Activated T-helper 1 cell treated with anti-CD3 and anti-CD28 coated beads, Interleukin-2, amount 50 U/mL, for 16 hours (primary cell): ENCODE results near the gene SERPING1.

ENCODE experiments used
- DNase-seq, 2 donors: peaks; one replicate each; pipeline ENCODE4 v3.0.0-alpha.2; 2020; ENCODE audit warnings: low read depth in 1 of 2, low spot score in 1 of 2

The SERPING1 gene

DNA sequence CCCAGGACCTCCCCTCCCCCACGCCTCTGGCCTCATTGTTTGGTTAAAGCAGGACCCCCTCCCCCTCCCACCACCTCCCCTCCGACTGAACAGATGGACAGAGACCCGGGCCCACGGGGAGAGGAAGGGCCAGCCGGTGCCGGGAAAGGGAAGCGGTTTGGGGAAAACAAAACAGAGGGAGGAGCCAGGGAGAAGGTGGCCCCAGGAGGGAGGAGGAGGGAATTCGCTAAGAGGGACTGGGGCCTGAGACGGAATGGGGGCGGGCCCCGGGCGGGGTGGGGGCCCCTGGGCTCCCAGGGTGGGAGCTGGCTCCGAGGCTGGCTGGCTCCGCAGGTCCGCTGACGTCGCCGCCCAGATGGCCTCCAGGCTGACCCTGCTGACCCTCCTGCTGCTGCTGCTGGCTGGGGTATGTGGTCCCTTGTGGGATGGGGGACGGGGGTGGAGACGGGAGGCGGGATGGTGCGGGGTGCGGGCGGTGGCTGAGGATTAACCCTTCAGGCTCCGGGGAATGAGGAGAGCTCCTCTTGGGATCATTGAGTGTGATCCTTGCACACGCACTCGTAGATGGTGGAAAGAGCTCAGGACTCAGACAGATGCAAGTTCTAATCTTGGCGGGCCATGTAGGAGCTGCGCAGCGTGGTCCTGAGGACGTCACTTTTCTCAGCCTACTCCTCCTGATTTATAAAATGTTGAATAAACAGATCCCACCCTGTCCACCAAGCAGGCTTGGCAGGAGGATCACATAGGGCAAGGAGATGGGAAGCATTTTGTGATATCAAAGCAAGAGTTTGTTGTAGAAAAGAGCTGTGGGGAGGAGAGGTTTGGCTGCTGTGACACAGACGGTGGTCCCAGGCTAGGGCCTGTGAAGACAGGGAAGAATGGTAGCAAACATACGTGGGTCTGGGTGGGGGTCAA is 688 bp downstream of the SERPING1 start:
- no peak for DNase-seq

DNA sequence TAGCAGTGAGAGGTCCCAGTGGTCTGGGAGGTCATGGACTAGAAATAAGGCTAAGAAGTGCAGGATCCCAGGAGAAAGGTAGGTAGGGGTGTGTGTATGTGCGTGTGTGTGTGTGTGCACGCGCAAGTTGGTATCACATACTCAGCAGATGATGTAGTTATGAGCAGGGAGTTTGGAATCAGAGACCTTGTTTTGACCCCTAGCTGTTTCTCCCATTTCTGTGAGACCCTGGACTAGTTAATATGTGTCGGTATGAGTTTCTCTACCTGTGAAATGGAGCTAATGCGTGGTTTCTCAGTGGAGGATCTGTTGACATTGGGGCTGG is 1.3 kb downstream of the SERPING1 start:
- no peak for DNase-seq

DNA sequence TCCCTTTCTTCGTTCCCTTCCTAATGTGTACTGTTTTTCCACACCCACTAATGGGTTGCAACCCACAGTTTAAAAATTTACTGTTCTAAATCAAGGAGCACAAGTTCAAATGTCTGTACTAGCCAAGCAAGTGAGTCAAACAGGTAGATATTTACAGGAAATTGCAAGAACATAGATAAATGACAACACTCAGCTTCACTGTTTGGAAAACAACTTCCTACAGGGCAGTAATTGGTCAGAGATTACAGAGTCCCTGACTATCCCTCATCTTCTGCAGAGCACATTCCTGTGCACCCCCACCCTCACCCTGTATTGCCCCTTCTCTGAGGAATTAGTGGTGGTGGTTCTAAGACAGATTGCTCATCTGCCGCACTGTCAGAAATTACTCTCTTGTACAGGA is 1.9 kb downstream of the SERPING1 start:
- no peak for DNase-seq

DNA sequence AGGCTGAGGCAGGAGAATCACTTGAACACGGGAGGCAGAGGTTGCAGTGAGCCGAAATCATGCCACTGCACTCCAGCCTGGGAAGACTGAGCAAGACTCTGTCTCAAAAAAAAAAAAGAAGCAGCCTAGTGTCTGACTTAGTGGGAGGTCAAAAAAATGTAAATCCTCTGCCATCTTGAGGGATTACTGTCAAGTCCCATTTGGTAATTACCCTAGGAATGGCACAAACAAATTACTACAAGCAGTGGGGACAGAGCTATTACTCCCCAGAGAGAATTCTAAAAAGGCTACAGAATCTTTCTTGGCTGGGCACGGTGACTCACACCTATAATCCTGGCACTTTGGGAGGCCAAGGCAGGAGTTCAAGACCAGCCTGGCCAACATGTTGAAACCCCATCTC is 3.8 kb downstream of the SERPING1 start:
- DNase-seq = no peak

DNA sequence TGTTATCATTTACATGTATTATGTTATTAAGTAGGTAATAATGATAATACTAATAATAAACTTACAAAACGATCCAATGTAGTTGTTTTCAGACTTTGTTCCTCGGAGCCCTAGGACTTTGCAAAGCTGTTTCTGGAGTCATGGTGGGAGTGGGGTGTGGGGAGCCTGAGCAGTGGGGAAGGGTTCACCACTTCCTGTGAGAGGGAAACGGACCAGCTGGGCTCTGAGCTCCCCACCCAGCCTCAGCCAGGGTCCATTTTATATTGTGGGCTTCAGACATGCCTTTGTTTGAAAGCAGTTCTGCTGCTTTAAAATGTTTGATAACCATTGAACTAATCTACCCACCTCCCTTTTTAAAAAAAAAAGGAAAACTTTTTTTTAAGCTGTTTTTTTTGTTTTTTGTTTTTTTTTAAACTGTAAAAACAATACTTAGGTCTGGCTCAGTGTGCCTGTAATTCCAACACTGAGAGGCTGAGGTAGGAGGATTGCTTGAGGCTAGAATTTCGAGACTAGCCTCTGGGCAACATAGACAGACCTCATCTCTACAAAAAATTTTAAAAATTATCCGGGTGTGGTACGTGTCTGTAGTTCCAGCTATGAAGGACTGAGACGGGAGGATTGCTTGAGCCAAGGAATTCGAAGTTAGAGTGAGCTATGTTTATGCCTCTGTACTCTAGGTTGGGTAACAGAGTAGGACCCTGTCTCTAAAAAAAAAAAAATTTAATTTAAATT is 7.0 kb downstream of the SERPING1 start:
- DNase-seq = no peak

DNA sequence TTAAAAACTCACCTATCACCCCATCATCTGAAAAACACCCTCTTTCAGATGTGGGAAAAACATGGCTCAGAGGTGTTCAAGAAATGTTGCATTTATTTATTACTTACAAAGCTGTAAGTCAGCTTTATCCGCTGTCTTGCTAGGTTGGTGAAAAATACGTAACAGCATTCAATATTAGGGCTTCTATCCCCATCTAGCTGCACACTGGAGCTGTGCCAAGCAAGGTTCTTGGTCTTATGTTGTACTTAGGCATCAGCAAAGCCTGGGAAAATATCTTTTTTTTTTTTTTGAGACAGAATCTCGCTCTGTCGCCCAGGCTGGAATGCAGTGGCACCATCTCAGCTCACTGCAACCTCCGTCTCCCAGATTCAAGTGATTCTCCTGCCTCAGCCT is 7.5 kb downstream of the SERPING1 start:
- DNase-seq = no peak

DNA sequence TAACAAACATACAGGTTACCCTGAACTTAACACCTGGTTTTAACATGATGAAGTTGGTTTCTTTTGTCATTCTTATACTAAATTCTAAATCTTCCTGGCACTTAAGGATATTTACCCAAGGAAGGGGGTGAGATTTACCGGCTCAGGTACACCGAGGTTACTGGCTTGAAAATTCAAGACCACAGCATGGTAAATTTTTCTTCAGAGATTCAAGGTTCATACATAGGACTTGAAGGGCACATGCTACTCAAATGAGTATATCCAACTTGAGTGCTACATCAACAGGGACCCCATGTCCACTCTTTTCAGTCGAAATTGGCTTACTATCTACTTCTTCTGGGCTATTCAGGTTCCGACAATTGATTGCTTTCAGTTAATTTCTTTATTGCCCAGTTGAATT is 12.7 kb downstream of the SERPING1 start:
- DNase-seq = no peak

DNA sequence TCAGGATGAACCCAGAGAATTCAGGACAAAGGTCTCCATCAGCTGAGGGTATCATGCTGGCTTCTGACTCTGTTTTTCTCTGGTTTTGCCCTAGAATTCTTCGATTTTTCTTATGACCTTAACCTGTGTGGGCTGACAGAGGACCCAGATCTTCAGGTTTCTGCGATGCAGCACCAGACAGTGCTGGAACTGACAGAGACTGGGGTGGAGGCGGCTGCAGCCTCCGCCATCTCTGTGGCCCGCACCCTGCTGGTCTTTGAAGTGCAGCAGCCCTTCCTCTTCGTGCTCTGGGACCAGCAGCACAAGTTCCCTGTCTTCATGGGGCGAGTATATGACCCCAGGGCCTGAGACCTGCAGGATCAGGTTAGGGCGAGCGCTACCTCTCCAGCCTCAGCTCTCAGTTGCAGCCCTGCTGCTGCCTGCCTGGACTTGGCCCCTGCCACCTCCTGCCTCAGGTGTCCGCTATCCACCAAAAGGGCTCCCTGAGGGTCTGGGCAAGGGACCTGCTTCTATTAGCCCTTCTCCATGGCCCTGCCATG is 16.8 kb downstream of the SERPING1 start:
- DNase-seq = no peak

DNA sequence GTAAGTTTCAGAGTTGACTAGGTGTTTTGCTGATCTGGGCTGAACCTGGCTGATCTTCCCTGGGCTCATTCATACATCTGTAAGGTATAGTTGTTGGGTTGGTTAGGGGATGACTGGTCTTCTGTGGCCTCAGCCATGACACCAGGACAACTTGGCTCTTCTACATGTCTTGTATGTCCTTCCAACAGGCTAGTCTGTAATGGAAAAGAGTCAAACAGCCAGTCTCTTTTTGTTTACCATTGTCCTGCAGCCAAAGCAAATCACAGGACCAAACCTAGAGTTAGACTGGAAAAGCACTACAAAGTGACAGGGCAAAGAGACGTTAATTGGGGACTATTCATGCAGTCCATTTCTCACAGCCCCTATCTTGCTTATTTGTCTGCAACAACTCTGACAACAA is 17.8 kb downstream of the SERPING1 start:
- no peak for DNase-seq

DNA sequence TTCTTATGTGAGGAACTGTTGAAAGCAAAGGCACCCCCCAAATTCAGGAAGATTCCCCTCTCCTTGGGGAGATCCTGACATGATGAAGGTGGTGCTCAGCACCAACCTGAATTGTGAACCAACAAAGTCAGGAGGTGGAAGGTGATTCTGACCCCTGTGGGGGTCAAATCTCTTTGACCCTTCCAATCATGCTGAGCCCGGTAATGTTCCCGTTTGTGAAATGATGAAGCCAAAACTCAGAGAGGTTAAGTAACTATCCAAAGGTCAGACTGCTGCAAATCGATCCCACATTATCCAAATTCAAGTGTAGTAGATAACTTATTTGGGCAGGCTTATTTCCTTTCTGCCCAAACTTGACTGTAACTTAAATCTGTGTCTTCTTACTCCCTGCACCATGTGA is 19.1 kb downstream of the SERPING1 start:
- DNase-seq = no peak

DNA sequence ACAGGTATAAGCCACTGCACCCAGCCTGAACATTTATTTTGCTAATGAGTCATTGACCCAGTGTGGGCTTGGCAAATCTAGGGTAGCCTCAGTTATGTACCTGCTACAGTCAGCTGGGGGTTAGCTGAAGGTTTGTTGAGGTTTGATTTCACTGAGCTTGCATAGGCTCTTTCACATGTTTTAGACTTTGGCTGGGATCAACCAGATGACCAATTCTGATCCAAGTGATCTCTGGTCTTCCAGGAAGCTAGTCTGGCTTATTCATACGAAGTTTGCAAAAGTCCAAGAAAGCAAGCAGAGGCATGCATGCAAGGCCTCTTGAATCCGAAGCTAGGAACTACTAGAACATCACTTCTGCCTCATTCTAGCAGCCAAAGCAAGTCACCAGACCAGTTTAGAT is 21.0 kb downstream of the SERPING1 start:
- DNase-seq = no peak

DNA sequence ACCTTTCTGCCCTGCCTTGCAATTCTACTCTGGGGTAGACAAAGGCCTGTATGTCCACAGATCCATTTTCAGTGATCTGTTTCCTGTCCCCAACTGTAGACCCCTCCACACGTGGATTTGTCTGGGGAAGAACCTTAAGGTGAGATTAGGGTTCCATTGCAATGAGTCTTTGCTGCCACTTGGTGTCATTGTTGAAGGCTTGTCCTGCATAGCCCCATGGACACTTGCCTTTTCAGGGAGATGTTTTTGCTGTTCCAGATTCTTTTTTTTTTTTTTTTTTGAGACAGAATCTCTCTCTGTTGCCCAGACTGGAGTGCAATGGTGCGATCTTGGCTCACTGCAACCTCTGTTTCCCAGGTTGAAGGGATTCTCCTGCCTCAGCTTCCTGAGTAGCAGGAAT is 21.8 kb downstream of the SERPING1 start:
- no peak for DNase-seq

DNA sequence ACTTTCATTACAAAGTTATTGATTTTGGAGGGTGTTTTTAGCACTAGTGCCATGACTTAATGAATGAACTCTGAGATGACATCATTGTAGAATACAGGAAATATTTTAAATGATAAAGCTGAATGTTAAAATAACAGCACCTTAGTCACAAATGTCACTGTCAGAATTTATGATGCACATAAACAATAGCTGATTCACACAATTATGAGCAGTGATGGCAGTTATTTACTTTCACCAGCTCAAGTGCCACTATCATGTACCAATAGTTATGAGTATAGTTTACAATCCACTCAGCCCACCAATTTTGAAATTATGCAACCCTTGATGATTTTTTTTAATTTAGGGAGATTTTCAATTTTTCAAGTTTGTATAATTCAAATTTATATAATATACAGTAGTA is 23.0 kb downstream of the SERPING1 start:
- no peak for DNase-seq

DNA sequence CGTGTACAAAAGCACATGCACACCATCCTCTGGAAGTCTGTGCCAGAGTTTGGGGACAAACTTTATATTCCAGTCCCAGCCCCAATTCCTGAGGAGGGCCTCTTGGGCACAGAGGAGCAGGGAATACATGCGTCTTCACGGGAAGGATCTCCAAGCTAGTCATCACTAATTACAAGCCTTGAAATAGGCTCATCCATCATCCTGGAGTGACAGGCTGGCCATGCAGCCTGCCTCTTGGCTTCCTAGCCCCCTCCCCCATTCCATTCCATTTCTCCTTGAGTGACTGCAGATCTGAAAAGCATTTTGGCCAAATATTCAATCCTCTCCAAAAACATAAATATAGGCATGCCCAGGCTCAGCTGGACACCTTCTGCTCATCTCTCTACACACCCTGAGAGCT is 24.8 kb downstream of the SERPING1 start:
- no peak for DNase-seq

DNA sequence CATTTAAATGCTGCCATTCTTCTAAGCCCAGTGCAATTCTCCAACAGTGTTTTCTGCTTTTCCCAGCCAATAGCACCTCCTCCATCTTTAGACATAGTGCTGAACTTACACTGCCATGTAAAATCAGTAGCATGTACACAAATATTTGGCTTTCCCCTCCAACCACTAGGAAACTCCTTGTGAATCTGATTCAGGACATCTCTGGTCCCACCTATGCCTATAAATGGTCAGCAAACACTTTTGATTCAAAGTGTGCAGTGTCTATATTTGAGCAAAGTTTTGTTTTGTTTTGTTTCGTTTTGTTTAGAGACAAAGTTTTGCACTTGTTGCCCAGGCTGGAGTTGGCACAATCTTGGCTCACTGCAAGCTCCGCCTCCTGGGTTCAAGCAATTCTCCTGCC is 27.4 kb downstream of the SERPING1 start:
- DNase-seq = no peak

DNA sequence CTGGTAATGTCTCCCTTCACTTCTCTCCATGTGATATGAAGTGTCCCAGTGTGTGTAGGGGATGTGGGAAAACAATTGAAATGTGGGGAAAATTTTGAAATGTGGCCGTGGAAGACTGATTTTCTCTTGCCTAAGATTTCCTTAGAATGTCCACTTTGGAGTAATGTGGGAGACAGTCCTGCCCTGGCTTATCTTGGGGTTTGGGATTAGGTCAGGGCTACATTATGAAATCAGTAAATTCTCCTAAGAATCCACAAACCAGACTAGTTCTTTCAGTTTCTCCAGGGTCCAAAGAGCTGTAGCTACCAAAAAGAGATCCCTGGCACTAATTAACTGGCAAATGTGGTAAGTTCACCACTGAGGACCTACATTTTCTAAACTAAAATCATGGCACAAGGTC is 29.4 kb downstream of the SERPING1 start:
- no peak for DNase-seq

DNA sequence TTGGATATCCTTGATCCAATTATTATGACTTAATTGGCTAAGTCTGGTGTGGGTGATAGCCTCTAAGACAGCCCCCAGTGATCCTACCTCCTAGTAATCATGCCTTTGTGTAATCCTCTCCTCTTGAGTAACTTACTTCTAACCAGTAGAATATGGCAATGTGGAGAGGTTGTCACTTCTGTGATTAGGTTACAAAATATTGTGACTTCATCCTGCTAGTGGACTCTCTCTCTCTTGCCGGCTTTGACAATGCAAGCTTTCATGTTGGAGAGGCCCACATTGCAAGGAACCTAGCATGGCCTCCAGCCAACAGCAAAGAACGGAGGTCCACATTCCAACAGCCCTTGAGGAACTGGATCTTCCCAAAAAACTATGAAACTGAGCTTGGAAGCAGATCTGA is 32.7 kb downstream of the SERPING1 start:
- no peak for DNase-seq

DNA sequence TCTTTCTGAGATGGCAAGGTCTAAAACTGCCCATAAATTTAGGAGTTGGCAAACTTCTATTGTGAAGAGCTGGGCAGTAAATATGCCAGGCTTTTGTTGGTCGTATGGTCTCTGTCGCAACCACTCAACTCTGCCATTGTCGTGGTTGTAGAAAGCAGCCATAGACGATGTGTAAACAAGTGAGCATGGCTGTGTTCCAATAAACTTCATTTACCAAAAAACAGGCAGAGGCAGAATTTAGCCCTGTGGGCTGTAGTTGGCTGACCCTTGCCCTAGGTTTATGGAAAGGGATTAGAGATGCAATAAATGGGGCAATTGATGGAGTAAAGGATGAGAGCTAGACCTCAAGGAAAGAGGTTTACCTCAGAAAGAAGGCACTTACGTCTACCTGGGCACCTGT is 34.6 kb downstream of the SERPING1 start:
- DNase-seq = no peak

DNA sequence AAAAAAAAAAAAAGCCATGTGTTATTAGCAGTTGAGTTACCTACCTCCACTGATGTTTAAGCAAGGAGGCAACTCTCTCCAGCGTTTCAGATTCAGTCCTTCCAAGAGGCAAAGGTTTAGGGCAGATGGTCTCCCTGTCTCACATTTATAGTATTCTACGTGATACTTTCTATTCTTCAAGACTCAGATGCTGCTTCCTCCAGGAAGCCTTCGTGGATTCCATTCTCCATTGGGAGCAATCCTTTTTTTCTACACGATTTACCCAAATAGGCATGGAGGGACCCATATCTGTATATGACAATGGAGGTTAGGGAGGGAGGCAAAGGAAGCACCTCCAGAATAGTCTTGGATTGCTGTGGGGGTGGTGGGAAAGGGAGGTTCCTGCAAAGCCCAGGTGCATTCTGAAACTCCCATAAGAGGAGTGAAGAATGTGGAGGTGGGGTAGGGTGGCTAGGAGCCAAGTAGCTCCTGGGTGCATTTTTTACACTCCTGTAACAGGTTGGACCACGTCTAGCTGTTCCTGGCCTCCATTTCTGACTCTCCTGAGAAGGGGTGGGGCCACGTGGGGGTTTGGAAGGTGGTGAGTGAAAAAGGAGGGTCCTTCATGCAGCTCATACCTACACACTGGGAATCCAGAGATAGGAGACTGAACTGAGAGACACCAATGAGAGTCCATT is 36.0 kb downstream of the SERPING1 start:
- DNase-seq = no peak

DNA sequence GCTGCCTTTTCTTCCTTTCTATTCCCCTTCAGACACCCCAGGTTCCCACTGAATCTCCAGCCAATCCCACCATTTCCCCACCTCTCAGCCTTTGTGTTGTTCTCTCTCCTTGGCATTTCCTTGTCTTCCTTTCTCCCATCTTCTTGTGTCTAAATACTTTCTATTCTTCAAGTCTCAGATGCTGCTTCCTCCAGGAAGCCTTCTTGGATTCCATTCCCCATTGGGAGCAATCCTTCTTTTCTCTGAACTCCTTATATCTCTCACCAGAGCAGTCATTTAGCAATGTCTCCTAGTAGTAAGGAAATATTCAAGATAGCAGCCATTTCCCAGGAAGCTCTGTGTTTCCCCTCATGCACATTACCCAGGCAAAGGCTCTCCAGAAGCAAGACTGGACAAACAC is 36.8 kb downstream of the SERPING1 start:
- DNase-seq = no peak

DNA sequence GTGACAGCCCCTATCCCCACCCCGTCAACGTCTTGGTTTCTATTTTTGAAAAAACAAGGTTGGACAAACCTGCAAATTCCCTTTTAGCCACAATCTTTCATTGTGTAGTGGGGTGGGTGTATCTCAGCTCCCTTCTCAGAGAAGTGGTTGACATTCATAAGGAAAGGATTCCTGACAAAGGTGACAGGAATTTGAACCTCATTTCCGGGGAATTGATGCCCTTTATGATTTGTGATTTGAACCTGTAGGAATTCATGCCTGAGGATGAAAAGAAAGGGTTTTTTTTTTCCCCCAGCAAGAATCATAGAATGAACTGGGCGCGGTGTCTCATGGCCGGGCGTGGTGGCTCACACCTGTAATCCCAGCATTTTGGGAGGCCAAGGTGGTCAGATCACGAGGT is 37.8 kb downstream of the SERPING1 start:
- DNase-seq = no peak

DNA sequence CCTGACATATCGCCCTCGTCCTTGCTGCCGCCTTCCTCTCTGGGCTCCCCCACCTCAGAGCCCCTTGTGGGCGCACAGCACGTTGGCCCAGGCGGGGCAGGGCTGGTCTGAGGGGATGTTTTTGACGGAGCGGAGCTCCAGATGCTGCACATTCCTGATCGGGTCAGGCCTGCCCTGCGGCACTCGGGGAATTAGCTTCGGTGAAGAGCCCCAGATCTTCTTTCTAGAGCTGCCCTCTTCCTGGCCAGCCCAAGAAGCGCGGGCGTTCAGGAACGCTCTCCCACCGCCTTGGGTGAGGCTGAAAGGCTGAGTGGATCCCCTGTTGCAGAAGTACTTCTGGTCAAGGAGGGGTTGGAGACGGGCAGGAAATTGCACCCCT is 40.1 kb downstream of the SERPING1 start:
- DNase-seq = no peak
